ENCODE measurements around the gene NOP9. TPM values are rescaled to one million over a fixed set of nuclear protein-coding genes. Genes with fewer than 3 reads are reported as not detected.

The NOP9 gene
- total RNA-seq, 2 donors from 2014 or later = 21.2 to 22.9 TPM

DNA sequence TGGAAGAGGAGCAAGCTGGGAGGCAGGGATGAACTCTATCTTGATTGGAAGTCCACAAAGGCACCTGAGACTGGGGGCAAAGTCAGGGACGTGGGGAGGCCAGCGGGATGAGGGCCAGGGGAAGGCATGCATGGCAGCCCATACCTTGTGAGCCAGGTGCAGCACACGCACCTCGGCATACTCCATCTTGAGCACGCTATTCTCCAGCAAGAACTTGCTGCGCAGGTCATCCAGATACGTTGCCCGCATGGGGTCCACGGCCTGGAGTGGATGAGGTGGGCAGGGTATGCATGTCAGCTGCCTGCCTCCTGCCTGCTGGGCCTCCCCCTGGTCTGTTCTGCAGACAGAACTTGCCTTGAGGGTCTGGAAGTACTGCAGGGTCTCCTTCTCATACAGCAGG is 32.1 kb upstream of the NOP9 start:
- no peak overlapping the region for H3K27ac ChIP-seq
- intact Hi-C loops (cut with DNase I) = no loop called here
- 91% methylated on average over 9 of the region's 9 CpGs for WGBS
- H3K36me3 ChIP-seq = peaks cover 0 to 6% of the 10 kb centered on the region in 2 donors
- H3K4me1 ChIP-seq (replicated peaks) = no peaks in the 10 kb centered on the region
- no peak for DNase-seq (ENCODE audit: low spot score)
- H3K9me3 ChIP-seq = no peaks in the 10 kb centered on the region
- H3K27me3 ChIP-seq (replicated peaks; ENCODE audit: insufficient read depth) = no peaks in the 10 kb centered on the region
- no peak overlapping the region for H3K4me3 ChIP-seq
- TF ChIP-seq POLR2A (IDR thresholded peaks at IDR 0.05) (no peak), POLR2AphosphoS5 (IDR thresholded peaks at IDR 0.05) (no peak)
- TF ChIP-seq, protein P1, sequence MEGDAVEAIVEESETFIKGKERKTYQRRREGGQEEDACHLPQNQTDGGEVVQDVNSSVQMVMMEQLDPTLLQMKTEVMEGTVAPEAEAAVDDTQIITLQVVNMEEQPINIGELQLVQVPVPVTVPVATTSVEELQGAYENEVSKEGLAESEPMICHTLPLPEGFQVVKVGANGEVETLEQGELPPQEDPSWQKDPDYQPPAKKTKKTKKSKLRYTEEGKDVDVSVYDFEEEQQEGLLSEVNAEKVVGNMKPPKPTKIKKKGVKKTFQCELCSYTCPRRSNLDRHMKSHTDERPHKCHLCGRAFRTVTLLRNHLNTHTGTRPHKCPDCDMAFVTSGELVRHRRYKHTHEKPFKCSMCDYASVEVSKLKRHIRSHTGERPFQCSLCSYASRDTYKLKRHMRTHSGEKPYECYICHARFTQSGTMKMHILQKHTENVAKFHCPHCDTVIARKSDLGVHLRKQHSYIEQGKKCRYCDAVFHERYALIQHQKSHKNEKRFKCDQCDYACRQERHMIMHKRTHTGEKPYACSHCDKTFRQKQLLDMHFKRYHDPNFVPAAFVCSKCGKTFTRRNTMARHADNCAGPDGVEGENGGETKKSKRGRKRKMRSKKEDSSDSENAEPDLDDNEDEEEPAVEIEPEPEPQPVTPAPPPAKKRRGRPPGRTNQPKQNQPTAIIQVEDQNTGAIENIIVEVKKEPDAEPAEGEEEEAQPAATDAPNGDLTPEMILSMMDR (IDR thresholded peaks at IDR 0.05) = no peak

- DNase-seq (ENCODE audit: low spot score) = no peak
- intact Hi-C loops (cut with DNase I) = no loop called here
- Histone ChIP-seq H3K36me3 (peaks cover 0 to 6% of the 10 kb centered on the region in 2 donors), H3K27ac (no peak overlapping the region), H3K9me3 (no peaks in the 10 kb centered on the region), H3K4me1 (replicated peaks) (no peaks in the 10 kb centered on the region), H3K4me3 (no peak overlapping the region), H3K27me3 (replicated peaks; ENCODE audit: insufficient read depth) (no peaks in the 10 kb centered on the region)
- TF ChIP-seq, protein P1 (IDR thresholded peaks at IDR 0.05) = no peak
- no peak for TF ChIP-seq POLR2A (IDR thresholded peaks at IDR 0.05)
- TF ChIP-seq POLR2AphosphoS5 (IDR thresholded peaks at IDR 0.05) = no peak
- 83% methylated on average over 9 of the region's 9 CpGs for WGBS
Observed at GRCh38 chr14:24268225-24268624, 31.4 kb upstream of the NOP9 start.

- peaks cover 0 to 6% of the 10 kb centered on the region in 2 donors for H3K36me3 ChIP-seq
- no peaks in the 10 kb centered on the region for H3K4me1 ChIP-seq (replicated peaks)
- TF ChIP-seq POLR2A (IDR thresholded peaks at IDR 0.05) = no peak
- no peak for TF ChIP-seq POLR2AphosphoS5 (IDR thresholded peaks at IDR 0.05)
- TF ChIP-seq, protein P1 (IDR thresholded peaks at IDR 0.05) = no peak
Observed at GRCh38 chr14:24269368-24269767, 30.3 kb upstream of the NOP9 start.

DNA sequence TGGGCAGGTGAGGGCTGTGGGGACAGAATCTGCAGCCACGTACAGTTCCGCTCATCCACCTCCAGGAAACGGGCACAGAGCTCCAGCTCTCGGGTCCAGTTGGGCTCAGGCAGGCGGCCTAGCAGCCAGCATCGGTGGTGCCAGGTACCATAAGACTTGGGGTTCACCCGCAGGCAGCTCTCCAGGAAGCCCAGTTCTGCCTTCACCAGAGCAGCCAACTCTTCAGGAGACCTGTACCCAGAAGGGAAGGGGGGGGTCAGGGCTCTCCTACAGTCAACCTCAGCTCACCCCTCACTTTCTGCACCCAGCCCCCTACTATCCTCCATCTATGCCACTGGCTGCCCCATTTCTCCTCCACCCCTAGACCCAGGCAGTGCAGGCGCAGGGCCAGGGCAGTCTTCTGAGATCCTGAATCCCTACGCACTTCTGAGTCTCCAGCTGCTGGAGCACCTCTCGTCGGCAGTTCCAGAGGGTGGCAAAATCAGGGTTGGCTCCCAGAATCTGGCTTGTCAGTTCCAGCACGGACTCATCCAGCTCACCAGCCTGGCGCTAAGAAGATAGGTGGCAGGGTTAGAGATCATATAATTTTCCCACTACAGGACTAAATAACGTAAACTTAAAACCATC is 29.6 kb upstream of the NOP9 start:
- Histone ChIP-seq H3K36me3 (peaks cover 0 to 6% of the 10 kb centered on the region in 2 donors), H3K27ac (no peak overlapping the region), H3K27me3 (replicated peaks; ENCODE audit: insufficient read depth) (no peaks in the 10 kb centered on the region), H3K4me1 (replicated peaks) (no peaks in the 10 kb centered on the region), H3K9me3 (no peaks in the 10 kb centered on the region), H3K4me3 (no peak overlapping the region)
- TF ChIP-seq, protein P1 (IDR thresholded peaks at IDR 0.05) = no peak
- intact Hi-C loops (cut with DNase I) = no loop called here
- DNase-seq (ENCODE audit: low spot score) = no peak
- WGBS = 96% methylated on average over 10 of the region's 14 CpGs

More at GRCh38 chr14:24269368-24269767, 30.3 kb upstream of the NOP9 start:
- Histone ChIP-seq H3K9me3 (no peaks in the 10 kb centered on the region), H3K27ac (no peak overlapping the region), H3K27me3 (replicated peaks; ENCODE audit: insufficient read depth) (no peaks in the 10 kb centered on the region), H3K4me3 (no peak overlapping the region)
- intact Hi-C loops (cut with DNase I) = no loop called here
- no peak for DNase-seq (ENCODE audit: low spot score)
- 95% methylated on average over 8 of the region's 8 CpGs for WGBS

- Histone ChIP-seq H3K27me3 (replicated peaks; ENCODE audit: insufficient read depth) (no peaks in the 10 kb centered on the region), H3K36me3 (peaks cover 0 to 6% of the 10 kb centered on the region in 2 donors), H3K4me3 (peak overlapping the region; percentile 74 to 99), H3K4me1 (replicated peaks) (no peaks in the 10 kb centered on the region), H3K27ac (peak overlapping the region; percentile 87 to 96), H3K9me3 (no peaks in the 10 kb centered on the region)
- WGBS = 23% methylated on average over 13 of the region's 13 CpGs
- no peak for TF ChIP-seq POLR2A (IDR thresholded peaks at IDR 0.05)
- TF ChIP-seq, protein P1 (IDR thresholded peaks at IDR 0.05) = no peak
- TF ChIP-seq POLR2AphosphoS5 (IDR thresholded peaks at IDR 0.05) = no peak
- intact Hi-C loops (cut with DNase I) = loop anchor here (1.0 kb wide), 1 partner anchor 29 kb away; the partner anchor contains the start of genes DHRS1 and NOP9
- no peak for DNase-seq (ENCODE audit: low spot score)
Observed at GRCh38 chr14:24270537-24271133, 29.0 kb upstream of the NOP9 start.
